Measurements from ENCODE around the gene MMP23B. TPM values are rescaled to one million over a fixed set of nuclear protein-coding genes. Genes with fewer than 3 reads are reported as not detected.

MMP23B gene
- 9.3 and 90.0 TPM in 2 replicates for total RNA-seq

GRCh38 chr1:1631782-1632420 is at the start of gene MMP23B:
MMP23B (plus strand) TSS chr1:1632173; CDS start chr1:1632219, 46 bp downstream.

GRCh38 chr1:1599935-1600860 is 31.8 kb upstream of the MMP23B start, which contains the start of gene FNDC10:
FNDC10 (minus strand) TSS chr1:1600135; CDS start chr1:1600015, 120 bp downstream.

GRCh38 chr1:1615256-1616044 is 16.5 kb upstream of the MMP23B start, which contains the start of gene MIB2:
MIB2 (plus strand) TSS chr1:1615500; CDS start chr1:1623453, 7,953 bp downstream.

GRCh38 chr1:1658583-1659549 is 26.9 kb downstream of the MMP23B start, which contains the start of gene CDK11B:
CDK11B (minus strand) TSS chr1:1659004; CDS start chr1:1657485, 1,519 bp downstream.

Other genes starting within 250 kb of the MMP23B start
- 28.2 and 115 TPM in 2 replicates for gene CCNL2, start 232.8 kb upstream of the MMP23B start, total RNA-seq
- 120 and 138 TPM in 2 replicates for gene MRPL20, start 224.9 kb upstream of the MMP23B start, total RNA-seq
- gene ANKRD65, start 210.9 kb upstream of the MMP23B start, total RNA-seq: 3.1 and 4.1 TPM in 2 replicates
- 30.5 and 35.1 TPM in 2 replicates for gene VWA1, start 196.5 kb upstream of the MMP23B start, total RNA-seq
- 0.13 TPM in 1 of 2 replicates, not detected in the other for gene ATAD3C, start 182.5 kb upstream of the MMP23B start, total RNA-seq
- 11.4 and 20.0 TPM in 2 replicates for gene ATAD3B, start 160.4 kb upstream of the MMP23B start, total RNA-seq
- gene ATAD3A, start 120.0 kb upstream of the MMP23B start, total RNA-seq: 15.3 and 45.6 TPM in 2 replicates
- 4.4 and 10.3 TPM in 2 replicates for gene TMEM240, start 91.5 kb upstream of the MMP23B start, total RNA-seq
- gene SSU72, start 57.3 kb upstream of the MMP23B start, total RNA-seq: 107 and 127 TPM in 2 replicates
- 5.6 and 6.3 TPM in 2 replicates for gene FNDC10, start 32.0 kb upstream of the MMP23B start, total RNA-seq
- 21.3 and 43.8 TPM in 2 replicates for gene MIB2, start 16.7 kb upstream of the MMP23B start, total RNA-seq
- 9.6 and 14.5 TPM in 2 replicates for gene CDK11B, start 26.8 kb downstream of the MMP23B start, total RNA-seq
- gene SLC35E2B, start 60.6 kb downstream of the MMP23B start, total RNA-seq: 34.1 and 59.7 TPM in 2 replicates
- 5.2 and 17.6 TPM in 2 replicates for gene CDK11A, start 92.2 kb downstream of the MMP23B start, total RNA-seq
- gene NADK, start 146.3 kb downstream of the MMP23B start, total RNA-seq: 38.8 and 45.2 TPM in 2 replicates